H4 (cell line): Measurements from ENCODE around the gene KCNJ10. TPM values are rescaled to one million over a fixed set of nuclear protein-coding genes. Genes with fewer than 3 reads are reported as not detected.

Experiments
- DNase-seq: peaks from one replicate; pipeline ENCODE4 v3.0.0-alpha.2; 2015; ENCODE audit warnings: low spot score
- total RNA-seq: library from RNA; depleted of rRNA; stranded (reverse); fragments of >200 nt; shearing (Covaris generic); gene quantifications from 2 replicates; pipeline ENCODE4 v1.2.3, GENCODE V29; 2014; rRNA removed

KCNJ10 gene
- total RNA-seq, 1 experiment from 2014 or later = not detected

- DNase-seq = no peak
These were observed 105.8 kb downstream of the KCNJ10 start for GRCh38 chr1:159964144-159964543.

- DNase-seq = no peak
These were observed 107.8 kb downstream of the KCNJ10 start for GRCh38 chr1:159962176-159962575.

GRCh38 chr1:159961636-159962035 is 108.3 kb downstream of the KCNJ10 start:
- DNase-seq = no peak

- peak; percentile 60 for DNase-seq
These were observed 109.1 kb downstream of the KCNJ10 start for GRCh38 chr1:159960721-159961381.

- DNase-seq = peak; percentile 17
These were observed 110.5 kb downstream of the KCNJ10 start for GRCh38 chr1:159959451-159959850.

GRCh38 chr1:159958719-159959380 is 111.1 kb downstream of the KCNJ10 start:
- DNase-seq = no peak

- no peak for DNase-seq
These were observed 112.1 kb downstream of the KCNJ10 start for GRCh38 chr1:159957824-159958268.

- DNase-seq = no peak
These were observed 114.5 kb downstream of the KCNJ10 start for GRCh38 chr1:159955456-159955855.

GRCh38 chr1:159953536-159954515 is 116.1 kb downstream of the KCNJ10 start, which contains the start of gene SLAMF9:
Gene SLAMF9, minus strand, starts transcription at chr1:159954237. Its CDS starts 100 bp downstream, at chr1:159954137.
- no peak for DNase-seq

- DNase-seq = no peak
These were observed 117.0 kb downstream of the KCNJ10 start for GRCh38 chr1:159952932-159953331.

GRCh38 chr1:159951551-159951950 is 118.4 kb downstream of the KCNJ10 start:
- DNase-seq = no peak

GRCh38 chr1:159951016-159951415 is 118.9 kb downstream of the KCNJ10 start:
- no peak for DNase-seq

- no peak for DNase-seq
These were observed 120.0 kb downstream of the KCNJ10 start for GRCh38 chr1:159949981-159950381.

GRCh38 chr1:159949123-159949522 is 120.8 kb downstream of the KCNJ10 start:
- DNase-seq = no peak

Other genes with a start within 250 kb of the KCNJ10 start
- gene SLAMF8, start 243.3 kb downstream of the KCNJ10 start, total RNA-seq = 0.17 TPM in 1 of 2 replicates, not detected in the other
- 0.14 TPM in 1 of 2 replicates, not detected in the other for gene VSIG8, start 207.5 kb downstream of the KCNJ10 start, total RNA-seq
- 0.21 and 0.62 TPM in 2 replicates for gene CFAP45, start 170.0 kb downstream of the KCNJ10 start, total RNA-seq
- 444 and 497 TPM in 2 replicates for gene TAGLN2, start 144.7 kb downstream of the KCNJ10 start, total RNA-seq
- gene IGSF9, start 124.5 kb downstream of the KCNJ10 start, total RNA-seq = 0.47 and 0.52 TPM in 2 replicates
- gene SLAMF9, start 115.9 kb downstream of the KCNJ10 start, total RNA-seq = 2.2 TPM in 1 of 2 replicates, not detected in the other
- 6.0 and 6.3 TPM in 2 replicates for gene PIGM, start 38.2 kb downstream of the KCNJ10 start, total RNA-seq
- gene KCNJ9, start 11.4 kb upstream of the KCNJ10 start, total RNA-seq = not detected in 2 replicates
- 13.7 and 20.7 TPM in 2 replicates for gene IGSF8, start 28.5 kb upstream of the KCNJ10 start, total RNA-seq
- gene ATP1A2, start 45.6 kb upstream of the KCNJ10 start, total RNA-seq = 0.10 TPM in 1 of 2 replicates, not detected in the other
- not detected in 2 replicates for gene ATP1A4, start 81.4 kb upstream of the KCNJ10 start, total RNA-seq
- gene CASQ1, start 120.4 kb upstream of the KCNJ10 start, total RNA-seq = 0.41 TPM in 1 of 2 replicates, not detected in the other
- 50.7 and 58.8 TPM in 2 replicates for gene PEA15, start 135.2 kb upstream of the KCNJ10 start, total RNA-seq
- 22.1 and 22.6 TPM in 2 replicates for gene DCAF8, start 192.4 kb upstream of the KCNJ10 start, total RNA-seq
- gene PEX19, start 215.0 kb upstream of the KCNJ10 start, total RNA-seq = 71.4 and 80.8 TPM in 2 replicates